ENCODE results near the gene AKAP5.

AKAP5 gene, protein sequence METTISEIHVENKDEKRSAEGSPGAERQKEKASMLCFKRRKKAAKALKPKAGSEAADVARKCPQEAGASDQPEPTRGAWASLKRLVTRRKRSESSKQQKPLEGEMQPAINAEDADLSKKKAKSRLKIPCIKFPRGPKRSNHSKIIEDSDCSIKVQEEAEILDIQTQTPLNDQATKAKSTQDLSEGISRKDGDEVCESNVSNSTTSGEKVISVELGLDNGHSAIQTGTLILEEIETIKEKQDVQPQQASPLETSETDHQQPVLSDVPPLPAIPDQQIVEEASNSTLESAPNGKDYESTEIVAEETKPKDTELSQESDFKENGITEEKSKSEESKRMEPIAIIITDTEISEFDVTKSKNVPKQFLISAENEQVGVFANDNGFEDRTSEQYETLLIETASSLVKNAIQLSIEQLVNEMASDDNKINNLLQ

GRCh38 chr14:64465191-64465822 is at the start of gene AKAP5:
TSS of gene AKAP5 (plus strand) at chr14:64465499. CDS start at chr14:64468395, 2,896 bp downstream.
- peak; percentile 65 for DNase-seq

- no peak for DNase-seq
Observed at GRCh38 chr14:64416348-64416932, 48.9 kb upstream of the AKAP5 start.

- DNase-seq = no peak
Observed at GRCh38 chr14:64417055-64417770, 48.1 kb upstream of the AKAP5 start.

- DNase-seq = no peak
Observed at GRCh38 chr14:64417771-64418125, 47.6 kb upstream of the AKAP5 start.

DNA sequence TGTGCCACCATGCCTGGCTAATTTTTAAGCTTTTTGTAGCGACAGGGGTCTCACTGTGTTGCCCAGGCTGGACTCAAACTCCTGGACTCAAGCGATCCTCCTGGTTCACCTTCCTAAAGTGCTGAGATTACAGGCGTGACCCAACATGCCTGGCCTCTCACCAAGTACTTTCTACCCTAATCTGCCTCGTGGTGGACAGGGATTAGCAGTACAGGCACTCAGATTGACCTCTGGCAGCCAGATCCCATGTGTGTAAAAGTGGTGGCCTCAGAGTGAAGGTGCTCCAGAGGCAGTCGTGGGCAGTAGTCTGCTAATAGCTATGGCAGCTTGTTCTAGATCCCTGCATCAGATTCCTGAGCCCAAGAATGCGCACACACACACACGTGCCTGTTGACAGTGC is 46.3 kb upstream of the AKAP5 start:
- no peak for DNase-seq

DNA sequence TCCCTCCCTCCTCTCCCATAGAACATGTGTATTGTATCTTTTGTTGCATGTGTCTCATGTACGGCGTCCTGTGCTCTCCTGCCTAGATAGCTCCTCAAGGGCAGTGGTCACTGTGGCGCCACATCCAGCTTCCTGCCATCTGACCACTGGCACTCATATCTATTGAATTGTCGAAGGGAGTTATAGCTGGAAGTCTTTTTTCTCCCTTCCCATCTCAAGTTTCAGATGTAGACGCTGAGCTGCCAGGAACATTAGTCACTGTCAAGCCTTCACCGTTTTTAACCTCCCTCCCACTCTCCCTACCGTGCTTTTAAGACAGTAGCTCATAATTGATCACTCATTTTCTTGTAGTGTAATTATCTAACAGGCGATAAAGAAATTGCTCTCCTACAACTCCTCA is 44.1 kb upstream of the AKAP5 start:
- DNase-seq = no peak

GRCh38 chr14:64422005-64422404 is 43.3 kb upstream of the AKAP5 start:
- DNase-seq = no peak

DNA sequence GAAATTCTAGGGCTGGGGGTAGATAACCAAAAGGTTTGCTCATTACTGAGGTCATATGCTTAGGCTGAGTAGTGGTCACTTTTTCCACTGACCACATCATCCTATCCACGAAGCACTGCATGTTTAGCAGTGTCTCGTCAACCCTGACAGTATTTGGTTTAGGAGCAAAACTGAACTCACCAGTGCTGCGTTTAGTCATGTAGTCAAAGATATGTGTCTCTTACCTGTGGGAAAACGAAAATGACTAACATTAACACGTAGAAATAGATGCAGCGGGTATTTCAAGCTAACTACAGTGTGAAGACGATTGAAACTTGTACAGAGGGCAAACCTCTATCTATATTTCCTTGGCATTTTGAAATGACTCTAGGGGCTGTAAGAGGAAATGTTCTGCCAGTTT is 42.5 kb upstream of the AKAP5 start:
- no peak for DNase-seq

GRCh38 chr14:64423987-64424386 is 41.3 kb upstream of the AKAP5 start:
- no peak for DNase-seq

DNA sequence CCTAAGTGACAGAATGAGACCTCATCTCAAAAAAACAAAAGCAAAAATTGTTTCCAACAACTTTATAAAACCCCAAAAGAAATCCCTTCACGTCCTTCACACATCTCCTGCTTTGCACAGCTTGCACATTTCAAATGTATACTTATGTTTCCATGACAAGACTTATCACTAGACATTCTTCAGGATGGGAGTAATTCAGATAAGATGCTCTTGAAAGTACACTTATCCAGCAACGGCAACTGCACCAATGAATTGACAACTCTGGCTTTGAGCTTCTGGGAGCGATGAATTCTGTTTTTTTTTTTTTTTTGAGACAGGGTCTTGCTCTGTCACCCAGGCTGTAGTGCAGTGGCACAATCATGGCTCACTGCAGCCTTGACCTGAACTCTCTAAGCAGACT is 30.8 kb upstream of the AKAP5 start:
- DNase-seq = no peak

DNA sequence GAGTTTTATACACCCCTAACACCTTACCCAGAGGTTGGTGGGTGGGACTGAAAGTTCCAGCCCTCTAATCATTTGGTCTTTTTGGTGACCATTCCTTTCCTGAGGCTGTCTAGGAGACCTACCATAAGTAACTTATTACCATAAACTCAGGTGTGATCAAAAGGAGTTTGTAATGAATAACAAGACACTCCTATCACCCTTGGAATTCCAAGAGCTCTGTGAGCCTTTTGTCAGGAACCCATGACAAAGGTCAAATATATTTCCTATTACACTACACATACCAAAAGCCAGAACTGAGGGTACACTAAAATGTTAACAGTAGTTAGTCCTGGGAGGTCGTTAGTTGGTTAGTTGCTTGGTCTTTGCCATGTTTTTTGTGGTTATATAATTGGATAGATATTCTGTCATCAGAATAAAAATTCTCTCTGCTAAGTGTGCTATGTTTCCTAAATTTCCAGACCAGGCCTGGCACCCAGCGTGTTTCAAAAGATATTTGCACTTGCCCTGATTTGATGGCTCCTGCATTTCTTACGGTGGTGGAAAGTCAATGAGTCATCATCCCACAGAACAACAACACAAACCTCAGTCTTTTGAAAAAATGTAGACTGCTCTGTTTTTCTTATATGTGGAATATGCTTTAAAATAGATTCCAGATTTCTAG is 27.0 kb upstream of the AKAP5 start:
- no peak for DNase-seq

DNA sequence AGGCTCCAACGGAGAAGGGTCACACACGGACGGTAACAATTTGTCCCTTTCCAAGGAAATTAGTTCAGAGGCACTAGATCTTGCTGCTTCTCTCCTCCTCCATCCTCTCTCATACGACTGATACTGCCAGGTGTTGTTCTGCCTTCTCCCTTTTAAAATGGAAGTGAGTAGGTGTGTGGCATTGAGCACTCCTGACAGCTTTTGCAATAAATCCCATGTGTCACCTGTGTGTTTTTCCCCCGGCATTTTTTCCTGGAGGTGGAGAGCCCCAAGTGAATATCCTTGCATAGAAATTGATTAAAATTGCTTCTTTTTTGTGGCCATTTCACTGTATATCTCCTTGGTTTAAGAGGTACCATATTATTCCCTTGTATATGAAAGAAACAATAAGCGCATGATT is 26.2 kb upstream of the AKAP5 start:
- DNase-seq = no peak

DNA sequence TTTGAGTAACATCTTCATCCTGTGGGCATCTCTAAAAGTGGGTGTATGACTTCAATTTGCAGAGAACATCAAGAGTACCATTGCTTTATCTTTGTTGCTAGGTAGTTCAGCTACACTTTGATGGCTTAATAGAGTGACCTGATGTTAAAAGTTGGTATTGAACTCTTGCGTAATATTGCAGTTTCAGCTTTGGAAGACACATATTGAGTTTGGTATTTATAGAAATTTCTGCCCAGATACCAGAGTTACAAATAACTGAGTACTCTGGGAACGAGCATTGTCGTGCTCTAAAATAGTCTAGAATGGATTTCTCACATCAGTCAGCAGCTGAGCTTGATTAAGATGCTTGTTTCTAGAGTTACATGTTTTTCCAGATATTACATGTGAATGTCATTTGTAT is 24.8 kb upstream of the AKAP5 start:
- no peak for DNase-seq

DNA sequence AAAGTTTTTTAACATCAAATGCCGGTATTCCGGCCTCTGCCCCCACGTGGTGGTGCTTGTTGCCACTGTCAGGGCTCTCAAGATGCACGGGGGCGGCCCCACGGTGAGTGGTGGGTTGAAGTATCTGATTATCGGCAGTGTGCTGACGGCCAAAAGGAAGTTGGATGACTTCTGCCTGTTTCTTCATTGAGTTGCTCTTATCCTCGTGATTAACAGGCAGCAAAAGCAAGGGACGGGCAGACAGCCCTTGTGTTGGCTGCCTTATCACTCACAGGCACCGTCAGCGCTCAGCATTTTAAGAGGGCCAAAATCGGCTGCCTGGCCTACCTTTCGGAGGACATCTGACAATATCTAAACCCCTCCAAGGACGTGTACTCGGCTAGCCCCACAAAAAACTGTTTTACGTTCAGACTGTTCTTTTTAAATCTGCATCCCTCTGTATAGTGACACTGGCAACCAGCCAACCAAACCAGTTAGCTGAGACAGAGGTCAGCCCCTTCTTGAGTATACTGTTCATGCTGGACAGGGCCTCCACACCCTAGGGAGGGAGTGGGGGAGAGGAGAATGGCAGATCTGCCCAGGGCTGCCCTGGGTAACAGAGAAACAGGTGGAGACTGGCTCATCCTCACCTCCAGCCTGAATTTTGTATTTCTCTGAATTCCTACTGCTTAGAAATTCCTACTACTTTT is 22.9 kb upstream of the AKAP5 start:
- no peak for DNase-seq

GRCh38 chr14:64444140-64444539 is 21.2 kb upstream of the AKAP5 start:
- no peak for DNase-seq

DNA sequence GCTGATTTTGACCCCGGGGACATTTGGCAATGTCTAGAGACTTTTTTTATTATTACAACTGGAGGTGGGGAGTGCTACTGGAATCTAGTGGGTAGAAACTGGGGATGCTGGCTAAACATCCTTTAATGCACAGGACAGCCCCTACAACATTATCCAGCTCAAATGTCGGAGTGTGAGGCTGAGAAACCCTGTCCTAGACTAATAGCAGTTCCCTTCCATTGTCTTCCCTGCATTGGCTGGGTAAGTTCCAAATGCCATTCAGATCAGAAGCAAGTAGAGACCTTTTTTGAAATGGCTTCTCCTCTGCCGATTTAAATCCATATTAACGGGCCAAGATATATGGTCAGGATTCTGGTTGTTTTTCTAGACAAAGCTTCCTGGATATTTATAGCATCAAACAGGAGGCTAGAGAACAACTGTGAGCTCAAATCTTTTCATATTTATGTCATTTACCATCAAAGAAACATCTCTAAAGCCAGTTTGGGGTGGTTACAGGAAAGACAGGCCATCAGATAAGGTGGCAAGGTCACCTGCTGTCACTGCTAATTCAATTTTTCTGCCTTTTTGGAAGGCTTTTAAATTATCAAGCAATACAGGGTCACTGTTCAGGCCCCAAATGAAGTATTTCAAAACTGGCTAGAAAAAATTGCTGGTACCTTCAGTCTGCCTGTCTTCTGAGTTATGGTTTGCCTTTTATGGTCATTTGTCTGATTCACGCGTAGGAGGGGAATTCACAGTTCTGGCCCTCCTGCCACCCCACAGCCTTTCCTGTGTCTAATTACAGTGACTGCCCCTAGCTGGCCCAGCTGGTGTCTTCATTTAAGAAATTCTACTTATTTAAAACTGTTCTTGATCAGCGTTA is 20.1 kb upstream of the AKAP5 start:
- DNase-seq = no peak

DNA sequence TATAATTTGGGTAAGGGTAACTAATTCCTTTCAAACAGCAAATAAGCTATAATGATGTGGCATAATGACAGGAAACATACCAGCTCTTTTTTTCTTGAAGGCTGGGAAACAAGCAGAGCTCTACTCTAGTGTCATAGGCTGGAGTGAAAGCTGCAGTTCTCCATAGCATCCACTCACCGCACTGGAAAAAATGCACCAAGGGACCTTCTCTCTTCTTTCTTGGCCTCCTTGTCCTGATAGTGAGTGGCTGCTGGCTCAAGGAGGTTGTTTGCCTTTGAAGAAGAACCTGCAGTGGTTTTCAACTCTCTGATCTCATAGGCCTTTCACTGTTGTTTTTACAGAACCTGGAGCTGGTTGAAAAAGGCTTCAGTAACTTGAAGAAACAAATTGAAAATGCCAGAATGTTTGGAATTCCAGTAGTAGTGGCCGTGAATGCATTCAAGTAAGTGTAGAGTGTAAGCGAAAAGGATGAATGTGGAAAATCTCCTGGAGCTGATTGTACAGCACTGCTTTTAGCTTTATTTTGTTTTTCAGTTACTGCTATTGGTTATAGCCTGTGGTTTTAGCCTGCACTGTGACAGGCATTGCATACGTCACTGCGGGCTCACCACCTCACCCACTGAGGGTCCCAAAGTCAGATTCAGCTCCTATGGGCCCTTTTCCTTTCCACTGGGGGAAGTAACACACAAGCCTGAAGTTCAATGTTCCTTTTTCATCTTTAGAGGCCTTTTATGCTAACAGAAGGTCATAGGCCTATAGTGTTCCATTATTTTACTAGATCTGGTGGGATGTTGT is 17.2 kb upstream of the AKAP5 start:
- DNase-seq = no peak

DNA sequence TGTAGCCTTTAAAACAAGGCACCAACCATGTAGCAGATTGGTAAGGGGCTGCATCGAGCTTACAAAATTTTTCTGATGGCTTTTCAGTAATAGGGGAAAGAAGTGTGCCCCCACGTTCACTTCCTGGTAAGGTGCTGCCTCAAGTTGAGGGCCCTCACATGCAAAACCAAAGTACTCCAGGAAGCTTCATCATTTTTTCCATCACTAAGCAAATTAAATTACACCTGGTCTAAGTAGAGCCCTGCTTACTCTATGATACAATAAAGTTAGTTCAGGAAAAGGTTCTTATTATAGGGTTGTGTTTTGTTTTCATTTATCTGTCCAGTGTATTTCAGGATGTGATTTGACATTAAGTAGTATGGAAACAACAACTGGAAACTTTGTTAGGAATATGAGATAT is 15.0 kb upstream of the AKAP5 start:
- DNase-seq = no peak

DNA sequence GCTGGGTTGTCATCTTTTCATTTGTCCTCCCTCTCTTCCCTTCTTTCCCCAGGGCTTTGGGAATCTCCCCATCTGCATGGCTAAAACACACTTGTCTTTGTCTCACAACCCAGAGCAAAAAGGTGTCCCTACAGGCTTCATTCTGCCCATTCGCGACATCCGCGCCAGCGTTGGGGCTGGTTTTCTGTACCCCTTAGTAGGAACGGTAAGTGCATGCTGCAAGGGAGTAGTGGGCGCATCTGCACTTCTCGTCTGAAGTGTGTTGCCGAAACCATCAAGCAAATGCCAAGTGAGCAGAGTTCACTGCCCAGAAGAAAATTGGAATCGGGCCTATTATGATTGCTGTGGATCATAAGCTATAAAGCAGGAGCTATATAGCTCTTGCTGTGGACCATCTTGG is 10.6 kb upstream of the AKAP5 start:
- no peak for DNase-seq

GRCh38 chr14:64459405-64460136 is 5.7 kb upstream of the AKAP5 start:
- DNase-seq = no peak
